B cell (primary cell): ENCODE measurements around the gene RPL39L. TPM values are rescaled to one million over a fixed set of nuclear protein-coding genes. Genes with fewer than 3 reads are reported as not detected.

Experiments used
- ATAC-seq: fragments of 200-7000 bp; cut with Tn5 transposase; one replicate; pipeline ENCODE4 v1.10.0; 2021; ENCODE audit warnings: low read depth, mild to moderate bottlenecking, moderate number of reproducible peaks, moderate library complexity
- CTCF ChIA-PET: fragments of 350-600 bp; sonication (Branson Sonifier 250); formaldehyde crosslinking; loops from one replicate; lab custom pipeline; 2021; ENCODE audit warnings: antibody characterized with exemption, inconsistent platforms; lab: Charles Lee
- POLR2A ChIA-PET: fragments of 350-600 bp; sonication (Branson Sonifier 250); formaldehyde crosslinking; loops from one replicate; lab custom pipeline; 2021; ENCODE audit warnings: antibody characterized with exemption; lab: Charles Lee
- DNase-seq: peaks from one replicate; pipeline ENCODE4 v3.0.0; 2013
- H2AFZ ChIP-seq: 2 replicates; pipeline ENCODE4 v1.6.1; 2012; ENCODE audit warnings: mild to moderate bottlenecking, low read depth, low read length; ENCODE audit not compliant: insufficient read depth, poor library complexity, severe bottlenecking
- H3K27ac ChIP-seq, 2 donors: 1 replicate in 1 of 2; 2 replicates in 1 of 2; pipeline ENCODE4 v1.5.1; 2012 to 2013; ENCODE audit warnings: low read length in 2 of 2, mild to moderate bottlenecking in 2 of 2, moderate library complexity in 1 of 2
- H3K27me3 ChIP-seq, 4 experiments: fragments of 200-600 bp in 1 of 4; sonication (generic) in 1 of 4; replicated peaks in 1 of 4; 1 replicate in 2 of 4; 2 replicates in 2 of 4; pipeline versions ENCODE4 v1.6.1 to v1.7.0; 2013 to 2016; ENCODE audit warnings: low read length in 3 of 4, mild to moderate bottlenecking in 2 of 4, mixed read lengths in 1 of 4, moderate library complexity in 1 of 4; ENCODE audit not compliant: insufficient read depth in 4 of 4, control insufficient read depth in 3 of 4; ENCODE audit errors: control extremely low read depth in 1 of 4
- H3K36me3 ChIP-seq, 2 experiments: replicated peaks in 1 of 2; 1 replicate in 1 of 2; 2 replicates in 1 of 2; pipeline versions ENCODE4 v1.6.1 to v1.7.1; 2013; ENCODE audit warnings: low read length in 1 of 2; ENCODE audit not compliant: insufficient read depth in 2 of 2, control insufficient read depth in 1 of 2; ENCODE audit errors: control extremely low read depth in 1 of 2, extremely low read depth in 1 of 2
- H3K4me1 ChIP-seq, 2 donors: fragments of 200-600 bp in 1 of 2; sonication (generic) in 1 of 2; 1 replicate in 1 of 2; 2 replicates in 1 of 2; pipeline versions ENCODE4 v1.5.1 to v1.6.1; 2013 to 2017; ENCODE audit warnings: low read length in 2 of 2; ENCODE audit not compliant: control insufficient read depth in 2 of 2, insufficient read depth in 2 of 2
- H3K4me2 ChIP-seq: replicated peaks from 2 replicates; pipeline ENCODE3; 2012; ENCODE audit warnings: mild to moderate bottlenecking, low read depth, low read length; ENCODE audit not compliant: poor library complexity, severe bottlenecking
- H3K4me3 ChIP-seq, 5 experiments: fragments of 200-600 bp in 1 of 5; sonication (generic) in 1 of 5; 1 replicate in 3 of 5; 2 replicates in 2 of 5; pipeline versions ENCODE4 v1.5.1 to v1.7.0; 2011 to 2016; ENCODE audit warnings: low read length in 4 of 5, mild to moderate bottlenecking in 4 of 5, low read depth in 2 of 5, control low read depth in 1 of 5, moderate library complexity in 1 of 5; ENCODE audit not compliant: insufficient read depth in 1 of 5; ENCODE audit errors: control extremely low read depth in 1 of 5, extremely low read depth in 1 of 5
- H3K79me2 ChIP-seq: fragments of 200-600 bp; sonication (generic); one replicate; pipeline ENCODE4 v1.6.0; 2016; ENCODE audit warnings: low read length; ENCODE audit not compliant: control insufficient read depth, insufficient read depth
- H3K9ac ChIP-seq: fragments of 200-600 bp; sonication (generic); 2 replicates; pipeline ENCODE4 v1.6.1; 2017; ENCODE audit warnings: mild to moderate bottlenecking, low read length, moderate library complexity
- H3K9me3 ChIP-seq, 3 donors: one replicate each; pipeline versions ENCODE4 v1.6.1 to v1.7.1; 2013; ENCODE audit warnings: low read length in 2 of 3; ENCODE audit not compliant: control insufficient read depth in 2 of 3, insufficient read depth in 1 of 3; ENCODE audit errors: control extremely low read depth in 1 of 3
- H4K20me1 ChIP-seq: 2 replicates; pipeline ENCODE4 v1.6.0; 2012; ENCODE audit warnings: mild to moderate bottlenecking, low read length; ENCODE audit not compliant: insufficient read depth, control insufficient read depth, poor library complexity, severe bottlenecking
- H3K27ac Mint-ChIP-seq: one replicate; pipeline ENCODE4 v1.8.0; 2021; ENCODE audit warnings: mixed read lengths
- H3K27me3 Mint-ChIP-seq: one replicate; pipeline ENCODE4 v1.8.0; 2021; ENCODE audit warnings: mixed read lengths
- H3K4me1 Mint-ChIP-seq: one replicate; pipeline ENCODE4 v1.8.0; 2021; ENCODE audit warnings: mixed read lengths
- H3K4me3 Mint-ChIP-seq: one replicate; pipeline ENCODE4 v1.8.0; 2021; ENCODE audit warnings: mixed read lengths
- H3K9me3 Mint-ChIP-seq: one replicate; pipeline ENCODE4 v1.8.0; 2022; ENCODE audit warnings: mixed read lengths; ENCODE audit not compliant: insufficient read depth
- EZH2 ChIP-seq: IDR thresholded peaks from 2 replicates; pipeline ENCODE4 v1.6.1; 2012; ENCODE audit warnings: borderline replicate concordance, low read depth, mild to moderate bottlenecking, moderate library complexity, low read length; ENCODE audit not compliant: insufficient read depth, poor library complexity, severe bottlenecking
- WGBS: methylation state at CpG from one replicate; pipeline ENCODE4 v1.1.5; 2013; ENCODE audit warnings: missing lambda C conversion rate; ENCODE audit not compliant: insufficient coverage; 5-methylcytosine and 5-hydroxymethylcytosine counted together
- intact Hi-C: fragments of 100-400 bp; cut with micrococcal nuclease; formaldehyde crosslinking; loops from one replicate; pipeline ENCODE4 v1.10.0; 2022
- polyA plus RNA-seq: library from polyadenylated mRNA; depleted of rRNA; stranded (reverse); fragments of >200 nt; gene quantifications from 2 replicates; pipeline ENCODE4 v1.2.3, GENCODE V29; 2012
- total RNA-seq, 2 donors: library from RNA; stranded (reverse); fragments of 120-200 nt in 1 of 2; gene quantifications; 1 replicate in 1 of 2; 2 replicates in 1 of 2; pipeline versions ENCODE4 v1.2.3 to v1.2.4, GENCODE V29; 2013 to 2022
- TF ChIP-seq, protein P1 (sequence below): fragments of 200-600 bp; IDR thresholded peaks from one replicate; pipeline ENCODE4 v1.8.0; 2022; ENCODE audit warnings: antibody characterized with exemption, mild to moderate bottlenecking

RPL39L gene
- total and polyA plus RNA-seq, 2 donors (not counting 1 experiment from before 2014, with no cell fraction given): 3.1 to 4.5 TPM

- Histone ChIP-seq H3K4me2 (no peak overlapping the region), H3K36me3 (no peaks in the 10 kb centered on the region), H3K27ac (no peak overlapping the region), H4K20me1 (no peaks in the 10 kb centered on the region), H3K9me3 (peaks cover 0 to 4% (median 0%) of the 10 kb centered on the region in 3 donors), H3K79me2 (no peaks in the 10 kb centered on the region), H3K4me1 (peaks cover 4 to 12% of the 10 kb centered on the region in 2 donors), H3K27me3 (peaks cover 0 to 54% (median 36%) of the 10 kb centered on the region in 4 experiments), H2AFZ (no peak overlapping the region), H3K9ac (no peak overlapping the region), H3K4me3 (no peak overlapping the region)
- no peak overlapping the region for H3K4me3 Mint-ChIP-seq
- DNase-seq (no peak), ATAC-seq (no peak)
- TF ChIP-seq, protein P1, sequence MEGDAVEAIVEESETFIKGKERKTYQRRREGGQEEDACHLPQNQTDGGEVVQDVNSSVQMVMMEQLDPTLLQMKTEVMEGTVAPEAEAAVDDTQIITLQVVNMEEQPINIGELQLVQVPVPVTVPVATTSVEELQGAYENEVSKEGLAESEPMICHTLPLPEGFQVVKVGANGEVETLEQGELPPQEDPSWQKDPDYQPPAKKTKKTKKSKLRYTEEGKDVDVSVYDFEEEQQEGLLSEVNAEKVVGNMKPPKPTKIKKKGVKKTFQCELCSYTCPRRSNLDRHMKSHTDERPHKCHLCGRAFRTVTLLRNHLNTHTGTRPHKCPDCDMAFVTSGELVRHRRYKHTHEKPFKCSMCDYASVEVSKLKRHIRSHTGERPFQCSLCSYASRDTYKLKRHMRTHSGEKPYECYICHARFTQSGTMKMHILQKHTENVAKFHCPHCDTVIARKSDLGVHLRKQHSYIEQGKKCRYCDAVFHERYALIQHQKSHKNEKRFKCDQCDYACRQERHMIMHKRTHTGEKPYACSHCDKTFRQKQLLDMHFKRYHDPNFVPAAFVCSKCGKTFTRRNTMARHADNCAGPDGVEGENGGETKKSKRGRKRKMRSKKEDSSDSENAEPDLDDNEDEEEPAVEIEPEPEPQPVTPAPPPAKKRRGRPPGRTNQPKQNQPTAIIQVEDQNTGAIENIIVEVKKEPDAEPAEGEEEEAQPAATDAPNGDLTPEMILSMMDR: no peak
- TF ChIP-seq EZH2: no peak
- intact Hi-C loops: no loop called here
- peaks cover 8% of the 10 kb centered on the region for H3K4me1 Mint-ChIP-seq
- no peak overlapping the region for H3K27ac Mint-ChIP-seq
- H3K27me3 Mint-ChIP-seq: peaks cover 64% of the 10 kb centered on the region
- ChIA-PET POLR2A (interaction anchor here (0.5 kb wide), 1 partner anchor 1379 kb away, joined by 6 read pairs; no protein-coding TSS in a partner anchor), CTCF (interaction anchor here (1.9 kb wide), 1 partner anchor 22 kb away, joined by 5 read pairs; no protein-coding TSS in a partner anchor)
- 91% methylated on average over 5 of the region's 5 CpGs for WGBS
- no peaks in the 10 kb centered on the region for H3K9me3 Mint-ChIP-seq
Measured at GRCh38 chr3:187186801-187187421, 47.6 kb upstream of the RPL39L start.

DNA sequence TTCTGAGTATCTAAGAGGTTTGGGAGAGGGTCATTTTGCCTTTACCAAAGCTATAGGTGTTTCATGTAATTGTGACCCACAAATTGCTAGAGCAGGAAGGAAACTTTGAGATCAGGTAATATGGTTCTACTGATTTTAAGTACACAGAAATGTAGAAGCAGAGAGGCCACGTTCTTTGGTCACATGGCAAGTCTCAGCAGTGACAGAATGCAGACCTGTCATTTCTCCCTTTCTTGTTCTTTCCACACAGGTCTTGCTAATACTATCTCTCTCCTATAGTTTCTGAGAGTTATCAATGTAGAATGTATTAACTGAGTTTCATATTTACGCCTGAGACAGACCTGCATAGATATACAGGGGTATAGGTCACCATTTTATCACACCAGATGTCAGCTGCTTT, 47.1 kb upstream of the RPL39L start:
- Histone ChIP-seq H3K27ac (no peak overlapping the region), H3K9ac (no peak overlapping the region), H3K4me1 (peaks cover 4 to 12% of the 10 kb centered on the region in 2 donors), H2AFZ (no peak overlapping the region), H3K4me3 (no peak overlapping the region), H3K27me3 (peaks cover 0 to 49% (median 32%) of the 10 kb centered on the region in 4 experiments), H3K4me2 (no peak overlapping the region), H3K36me3 (no peaks in the 10 kb centered on the region), H3K9me3 (peaks cover 0 to 4% (median 0%) of the 10 kb centered on the region in 3 donors), H4K20me1 (no peaks in the 10 kb centered on the region), H3K79me2 (no peaks in the 10 kb centered on the region)
- peaks cover 8% of the 10 kb centered on the region for H3K4me1 Mint-ChIP-seq
- no peak overlapping the region for H3K4me3 Mint-ChIP-seq
- DNase-seq: no peak
- H3K9me3 Mint-ChIP-seq: no peaks in the 10 kb centered on the region
- WGBS: no CpG with 5 or more reads among the region's 2 CpGs
- TF ChIP-seq, protein P1: no peak
- no peak for TF ChIP-seq EZH2
- H3K27me3 Mint-ChIP-seq: peaks cover 64% of the 10 kb centered on the region
- ChIA-PET POLR2A (interaction anchor here (0.5 kb wide), 1 partner anchor 1379 kb away, joined by 6 read pairs; no protein-coding TSS in a partner anchor), CTCF (no interaction called here)
- H3K27ac Mint-ChIP-seq: no peak overlapping the region
- intact Hi-C loops: no loop called here
- ATAC-seq: no peak
